ENCODE results near the gene KRT72.
"Not testable (repeated sequence)": the region's sequence is repeated elsewhere in the genome, so short reads cannot be mapped to it uniquely, and the experiment has no call there.

Gene KRT72

GRCh38 chr12:52606581-52607218 lies 5.4 kb upstream of the KRT72 start:
- no peak for DNase-seq (ENCODE audit: low read depth in 2 of 2)

GRCh38 chr12:52606096-52606495 lies 4.8 kb upstream of the KRT72 start:
- DNase-seq (ENCODE audit: low read depth in 2 of 2): no peak

GRCh38 chr12:52605542-52605941 lies 4.3 kb upstream of the KRT72 start:
- DNase-seq (ENCODE audit: low read depth in 2 of 2): no peak

- no peak for DNase-seq (ENCODE audit: low read depth in 2 of 2)
Observed at GRCh38 chr12:52604859-52605258, 3.6 kb upstream of the KRT72 start.

GRCh38 chr12:52603314-52603713 lies 2.1 kb upstream of the KRT72 start:
- no peak for DNase-seq (ENCODE audit: low read depth in 2 of 2)

- DNase-seq (ENCODE audit: low read depth in 2 of 2): no peak
Observed at GRCh38 chr12:52602552-52602951, 1.3 kb upstream of the KRT72 start.

- DNase-seq (ENCODE audit: low read depth in 2 of 2): no peak
Observed at GRCh38 chr12:52601671-52602070, 408 bp upstream of the KRT72 start.

GRCh38 chr12:52600475-52600874 lies 788 bp downstream of the KRT72 start:
- no peak for DNase-seq (ENCODE audit: low read depth in 2 of 2)

- DNase-seq (ENCODE audit: low read depth in 2 of 2): no peak
Observed at GRCh38 chr12:52600071-52600470, 1.2 kb downstream of the KRT72 start.

GRCh38 chr12:52598966-52599365 lies 2.3 kb downstream of the KRT72 start:
- DNase-seq (ENCODE audit: low read depth in 2 of 2): no peak

- not testable (repeated sequence) for DNase-seq (ENCODE audit: low read depth in 2 of 2)
Observed at GRCh38 chr12:52594237-52594636, 7.0 kb downstream of the KRT72 start.

- no peak for DNase-seq (ENCODE audit: low read depth in 2 of 2)
Observed at GRCh38 chr12:52591521-52591920, 9.7 kb downstream of the KRT72 start.

GRCh38 chr12:52590021-52590420 lies 11.2 kb downstream of the KRT72 start:
- DNase-seq (ENCODE audit: low read depth in 2 of 2): no peak

GRCh38 chr12:52587563-52587962 lies 13.7 kb downstream of the KRT72 start:
- DNase-seq (ENCODE audit: low read depth in 2 of 2): no peak

- peak in 1 of 2 donors; percentile 4 for DNase-seq (ENCODE audit: low read depth in 2 of 2)
Observed at GRCh38 chr12:52585946-52586345, 15.3 kb downstream of the KRT72 start.

GRCh38 chr12:52585066-52585465 lies 16.2 kb downstream of the KRT72 start:
- DNase-seq (ENCODE audit: low read depth in 2 of 2): no peak

GRCh38 chr12:52584156-52584682 lies 17.0 kb downstream of the KRT72 start:
- no peak for DNase-seq (ENCODE audit: low read depth in 2 of 2)

GRCh38 chr12:52582971-52583456 lies 18.2 kb downstream of the KRT72 start:
- DNase-seq (ENCODE audit: low read depth in 2 of 2): peak; percentile 23 to 37

GRCh38 chr12:52582486-52582885 lies 18.8 kb downstream of the KRT72 start:
- no peak for DNase-seq (ENCODE audit: low read depth in 2 of 2)

GRCh38 chr12:52581481-52581880 lies 19.8 kb downstream of the KRT72 start:
- no peak for DNase-seq (ENCODE audit: low read depth in 2 of 2)

- no peak for DNase-seq (ENCODE audit: low read depth in 2 of 2)
Observed at GRCh38 chr12:52581066-52581465, 20.2 kb downstream of the KRT72 start.

- DNase-seq (ENCODE audit: low read depth in 2 of 2): no peak
Observed at GRCh38 chr12:52580496-52580895, 20.8 kb downstream of the KRT72 start.
